GM10266 (cell line): ENCODE results near the gene CAPS.

Experiments
- DNase-seq: peaks from one replicate; pipeline ENCODE4 v3.0.0; 2012; ENCODE audit errors: extremely low spot score
- CTCF ChIP-seq: IDR thresholded peaks from 2 replicates; pipeline ENCODE4 v1.5.1; 2012; ENCODE audit warnings: mild to moderate bottlenecking, low read depth; ENCODE audit not compliant: control insufficient read depth, insufficient read depth; ENCODE audit errors: missing control alignments

CAPS gene

DNA sequence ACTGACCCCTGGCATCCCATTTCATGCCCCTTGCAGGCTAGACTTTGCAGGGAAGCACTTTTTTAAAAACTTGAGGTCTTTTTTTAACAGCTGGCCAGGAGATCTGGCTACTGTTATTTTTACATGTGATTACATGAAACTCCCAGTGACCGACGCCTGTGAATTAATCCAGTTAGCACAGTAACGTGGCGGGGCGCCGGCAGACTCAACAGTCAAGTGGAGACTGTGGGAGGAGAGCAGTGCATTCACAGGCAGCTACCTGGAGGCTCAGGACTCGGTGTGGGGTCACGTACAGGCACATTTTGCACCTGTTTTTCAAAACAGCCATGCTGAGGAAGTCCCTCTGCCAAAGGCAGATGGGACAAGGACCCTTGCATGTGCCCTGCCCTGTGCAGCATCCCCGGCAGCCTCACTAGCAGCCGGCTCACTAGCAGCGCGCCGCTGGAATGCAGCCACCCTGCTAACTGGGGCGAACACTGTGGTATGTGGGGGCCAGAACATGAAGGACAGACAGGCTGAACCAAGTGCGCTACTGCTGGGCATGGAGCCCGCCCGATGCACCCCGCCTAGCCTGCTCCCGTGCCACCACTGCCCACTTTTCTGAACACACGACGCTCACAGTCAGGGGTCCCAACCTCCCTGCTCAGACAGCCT, 18.7 kb downstream of the CAPS start:
- no peak for DNase-seq
- TF ChIP-seq CTCF, result no peak

- no peak for TF ChIP-seq CTCF
- no peak for DNase-seq
Observed at GRCh38 chr19:5933391-5934068, 19.5 kb downstream of the CAPS start.

- no peak for TF ChIP-seq CTCF
Observed at GRCh38 chr19:5934069-5934401, 20.0 kb downstream of the CAPS start.

GRCh38 chr19:5934774-5935472, 20.9 kb downstream of the CAPS start:
- TF ChIP-seq CTCF, result no peak
- DNase-seq, result no peak

More at GRCh38 chr19:5934069-5934401, 20.0 kb downstream of the CAPS start:
- no peak for DNase-seq

- no peak for DNase-seq
- no peak for TF ChIP-seq CTCF
Observed at GRCh38 chr19:5935473-5936291, 21.6 kb downstream of the CAPS start.

DNA sequence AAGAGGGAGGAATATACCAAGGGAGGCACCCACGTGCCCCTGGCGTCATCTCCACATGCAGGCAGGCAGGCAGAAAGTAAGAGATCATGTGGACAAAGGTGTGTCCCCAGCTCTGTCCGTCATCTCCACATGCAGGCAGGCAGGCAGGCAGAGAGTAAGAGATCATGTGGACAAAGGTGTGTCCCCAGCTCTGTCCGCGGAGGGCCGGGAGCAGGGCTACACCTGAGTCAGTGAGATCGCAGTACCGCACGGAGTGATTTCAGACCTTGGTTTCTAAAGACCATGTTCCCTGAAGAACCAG, 22.2 kb downstream of the CAPS start:
- no peak for DNase-seq
- no peak for TF ChIP-seq CTCF
